Stimulated activated CD4-positive, alpha-beta T cell treated with anti-CD3 and anti-CD28 coated beads, Interleukin-4, amount 100 ng/mL, for 24 hours (primary cell): Measurements from ENCODE around the gene GPR27.

Experiments
- DNase-seq: peaks from one replicate; pipeline ENCODE4 v3.0.0-alpha.2; 2020

GPR27 gene

DNA sequence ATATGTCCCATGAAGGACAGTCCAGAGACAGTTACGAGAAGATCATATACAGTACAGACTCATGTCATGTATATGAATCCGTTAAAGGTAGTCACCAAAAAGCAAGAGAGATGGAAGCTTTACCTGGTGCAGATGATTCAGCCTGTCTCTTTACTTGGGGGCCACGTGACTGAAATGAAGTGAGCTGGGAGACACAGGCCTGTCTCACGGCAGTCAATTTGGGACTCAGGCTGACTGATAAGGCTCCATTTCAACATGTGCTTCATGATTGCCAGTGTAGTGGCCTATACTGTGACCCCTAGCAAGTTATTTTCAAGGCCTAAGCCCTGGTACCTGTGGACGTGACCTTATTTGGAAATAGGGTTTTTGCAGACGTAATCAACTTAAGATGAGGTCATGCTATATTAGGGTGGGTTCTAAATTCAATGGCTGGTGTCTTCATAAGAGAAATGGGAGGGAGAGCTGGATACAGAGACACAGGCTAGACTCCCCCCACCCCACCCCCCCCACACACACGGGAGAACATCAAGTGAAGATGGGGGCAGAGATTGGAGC is 34.3 kb downstream of the GPR27 start:
- no peak for DNase-seq

DNA sequence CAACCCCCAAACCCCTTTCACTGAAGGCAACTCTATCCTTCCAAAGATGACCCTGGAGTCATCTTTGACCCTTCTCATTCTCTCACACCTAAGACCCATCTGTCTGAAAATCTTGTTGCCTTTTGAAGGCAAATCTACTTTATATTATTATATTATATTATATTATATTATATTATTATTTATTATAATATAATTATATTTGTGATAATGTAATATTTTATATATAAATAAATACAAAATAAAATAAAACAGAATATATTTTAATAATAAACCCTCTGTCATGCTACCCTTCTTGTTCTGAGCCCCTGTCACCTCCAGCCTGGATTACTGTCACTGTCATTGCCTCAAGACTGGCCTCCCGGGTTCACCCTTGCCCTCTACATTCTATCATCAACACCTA is 36.3 kb downstream of the GPR27 start:
- DNase-seq: no peak

DNA sequence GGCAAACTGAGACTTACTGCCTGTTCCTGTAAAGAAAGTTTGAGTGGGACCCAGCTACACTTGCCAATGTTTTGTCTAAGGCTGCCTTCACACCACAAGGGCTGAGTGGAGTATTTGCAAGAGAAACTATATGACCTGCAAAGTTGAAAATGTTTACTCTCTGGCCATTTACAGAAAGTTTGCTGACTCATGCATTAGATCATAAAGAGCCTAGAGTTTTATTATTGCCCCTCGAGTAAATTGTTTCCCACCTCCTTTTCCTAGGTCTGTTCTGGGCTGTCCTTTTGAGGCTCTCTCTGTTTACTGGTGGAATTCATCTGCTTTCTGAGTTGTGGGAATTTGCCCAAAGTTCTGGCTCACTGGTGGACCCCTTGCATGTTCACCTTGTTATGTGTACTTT is 38.0 kb downstream of the GPR27 start:
- DNase-seq: no peak

DNA sequence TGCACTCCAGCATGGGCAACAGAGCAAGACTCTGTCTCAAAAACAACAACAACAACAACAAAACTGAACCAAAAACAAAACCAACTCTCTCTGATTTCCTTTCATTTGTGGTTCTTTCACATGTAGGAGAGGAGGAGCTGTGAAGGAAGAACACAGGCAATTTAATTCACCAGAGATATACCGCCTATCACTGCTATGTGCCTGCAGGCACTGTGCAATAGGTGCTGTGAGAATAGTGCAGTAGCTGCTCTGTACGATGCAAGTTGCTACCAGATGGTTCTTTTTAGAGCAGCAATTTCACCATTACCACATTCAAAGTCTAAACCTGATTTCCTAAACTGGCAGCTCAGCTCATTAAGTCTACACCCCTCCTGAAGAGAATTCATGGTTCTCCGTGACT is 42.6 kb downstream of the GPR27 start:
- DNase-seq: no peak

DNA sequence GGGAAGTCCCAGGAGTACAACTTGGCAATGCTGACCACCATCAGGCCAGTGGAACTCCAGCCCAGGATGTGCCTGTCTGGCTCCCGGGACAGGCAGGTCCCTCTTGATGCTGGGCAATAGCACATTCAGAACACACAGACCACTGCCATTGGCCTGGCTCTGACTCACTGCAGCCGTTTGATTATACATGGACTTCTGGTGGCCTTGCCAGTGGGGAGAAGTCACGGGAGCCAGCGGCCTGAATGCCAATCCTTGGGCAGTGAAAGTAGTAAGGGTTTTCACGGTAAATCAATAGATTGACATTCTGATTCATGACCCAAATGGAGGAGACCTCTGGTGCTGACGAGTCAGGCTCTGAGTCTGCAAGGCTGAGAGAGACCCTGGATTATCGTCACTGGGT is 43.8 kb downstream of the GPR27 start:
- DNase-seq: no peak

DNA sequence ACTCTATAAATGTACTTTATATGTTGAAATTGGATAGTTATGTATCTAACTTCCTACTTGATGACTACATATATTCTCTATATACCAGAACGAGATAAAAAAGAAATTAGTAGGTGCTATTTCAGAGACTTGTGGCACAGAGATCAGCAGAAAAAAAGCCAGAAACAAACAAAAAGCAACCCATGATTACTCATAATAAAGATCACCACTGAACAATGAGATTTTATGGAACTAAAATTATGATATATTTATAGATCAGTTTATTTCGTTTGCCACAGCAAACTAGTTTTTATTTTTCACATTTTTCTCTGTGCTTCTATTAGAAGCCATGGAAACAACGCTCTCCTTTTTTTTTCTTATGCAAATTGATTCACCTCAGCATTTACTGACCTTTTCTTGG is 46.4 kb downstream of the GPR27 start:
- no peak for DNase-seq

DNA sequence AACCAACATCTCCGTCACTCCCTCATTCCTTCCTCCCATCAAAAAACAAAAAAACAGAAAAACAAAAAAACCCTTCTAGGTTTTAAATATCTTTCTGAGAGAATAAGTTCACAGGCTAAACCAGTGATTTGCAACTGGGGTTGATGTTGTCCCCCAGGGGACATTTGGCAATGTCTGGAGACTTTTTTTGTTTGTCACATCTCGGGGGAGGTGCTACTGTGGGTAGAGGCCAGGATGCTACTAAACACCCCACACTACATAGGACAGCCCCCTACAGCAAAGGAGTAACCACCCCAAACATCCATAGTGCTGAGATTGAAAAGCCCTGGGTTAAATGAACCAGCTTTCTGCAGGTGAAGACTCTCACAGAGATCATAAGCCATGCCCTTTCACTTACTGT is 48.3 kb downstream of the GPR27 start:
- no peak for DNase-seq

DNA sequence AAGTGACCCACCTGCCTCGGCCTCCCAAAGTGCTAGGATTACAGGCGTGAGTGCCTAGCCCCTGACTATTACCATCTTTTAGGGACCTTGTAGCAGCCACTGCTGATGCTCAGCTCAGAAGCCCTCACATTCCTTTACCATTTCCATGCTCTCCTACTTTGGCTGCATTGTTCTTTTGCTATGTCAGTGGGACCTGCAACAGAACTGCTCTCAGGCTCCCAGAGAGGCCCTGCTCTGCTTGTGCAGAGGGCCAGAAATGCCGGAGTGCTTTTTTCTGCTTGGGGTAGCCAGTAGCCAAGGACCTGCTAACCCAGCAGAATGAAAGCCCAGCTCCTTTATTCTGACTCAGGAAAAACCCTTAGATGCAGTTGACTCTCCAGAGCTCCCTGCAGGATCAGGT is 49.6 kb downstream of the GPR27 start:
- no peak for DNase-seq

DNA sequence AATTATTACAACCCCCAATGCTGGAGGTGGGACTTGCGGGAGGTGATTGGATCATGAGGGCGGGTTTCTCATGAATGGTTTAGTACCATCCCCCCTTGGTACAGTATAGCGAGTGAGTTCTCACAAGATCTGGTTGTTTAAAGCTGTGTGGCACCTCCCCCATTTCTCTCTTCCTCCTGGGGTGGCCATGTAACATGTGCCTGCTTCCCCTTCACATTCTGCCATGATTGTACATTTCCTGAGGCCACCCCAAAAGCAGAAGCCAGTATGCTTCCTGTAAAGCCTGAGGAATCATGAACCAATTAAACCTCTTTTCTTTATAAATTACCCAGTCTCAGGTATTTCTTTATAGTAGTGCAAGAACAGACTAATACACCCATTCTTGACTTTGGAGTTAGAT is 51.5 kb downstream of the GPR27 start:
- no peak for DNase-seq

DNA sequence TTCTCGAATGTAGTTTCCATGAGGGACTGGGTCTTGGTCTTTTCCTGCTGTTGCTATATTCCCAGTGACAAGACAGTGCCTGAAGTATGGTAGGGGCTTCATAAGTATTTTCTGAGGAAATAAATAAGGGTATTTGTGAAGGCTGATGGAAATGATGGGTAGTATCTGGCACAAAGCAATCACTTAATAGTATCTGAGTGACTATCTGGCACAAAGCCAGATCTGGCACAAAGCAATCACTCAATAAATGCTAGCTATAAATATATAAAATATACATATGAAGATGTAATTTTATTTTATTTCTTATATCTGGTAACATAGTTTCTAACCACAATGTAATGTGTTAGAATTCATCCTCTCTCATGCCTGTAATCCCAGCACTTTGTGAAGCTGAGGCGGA is 52.0 kb downstream of the GPR27 start:
- DNase-seq: no peak
